MV-4-11 (cell line): ENCODE measurements around the gene IRF2.
A peak's percentile ranks its signal among the peaks of the same experiment; 100 is the strongest.

Experiments
- DNase-seq: peaks from one replicate; lab custom pipeline; 2025; lab: John Stamatoyannopoulos, UW

IRF2 gene

DNA sequence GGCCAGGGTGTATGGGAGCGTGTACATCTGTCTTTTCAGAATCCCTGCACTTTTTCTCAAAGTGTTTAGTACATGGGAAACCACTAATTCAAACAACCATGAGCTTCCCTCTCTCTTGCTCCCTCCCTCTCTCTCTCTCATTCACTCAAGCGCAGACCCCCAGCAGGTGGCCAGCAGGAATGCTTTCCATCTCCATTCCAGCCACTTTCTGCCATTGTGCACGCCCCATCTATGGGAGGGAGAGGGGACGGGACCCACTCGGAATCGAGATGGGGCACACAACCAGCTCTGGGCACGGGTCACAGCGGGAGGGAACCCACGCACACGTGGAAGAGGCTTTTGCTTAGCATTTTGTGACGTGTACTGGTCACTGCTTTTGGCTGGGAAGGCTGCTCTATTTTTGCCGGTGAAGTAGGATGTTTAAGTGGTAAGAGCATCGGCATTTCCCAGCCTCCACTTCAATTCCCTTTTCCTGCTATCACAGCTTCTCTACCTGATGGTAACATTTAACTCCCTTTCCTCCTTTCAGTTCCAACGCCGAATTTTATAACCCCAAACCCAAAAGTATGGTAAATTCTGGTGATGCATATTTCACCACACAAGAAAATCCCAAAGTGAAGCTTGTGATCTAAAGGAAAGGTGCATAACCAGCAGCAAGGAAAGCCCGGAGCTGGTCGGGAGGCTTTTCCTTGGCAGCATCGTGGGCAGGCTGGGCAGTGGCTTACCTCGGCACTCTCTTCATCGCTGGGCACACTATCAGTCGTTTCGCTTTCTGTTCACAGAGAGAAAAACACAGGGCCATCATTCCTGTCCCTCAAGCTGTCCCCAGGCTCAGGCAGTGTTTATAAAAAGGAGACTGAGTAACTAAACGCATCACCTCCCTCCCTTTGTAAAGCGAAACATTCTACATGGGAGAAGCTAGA lies 84.1 kb downstream of the IRF2 start:
- DNase-seq = no peak

DNA sequence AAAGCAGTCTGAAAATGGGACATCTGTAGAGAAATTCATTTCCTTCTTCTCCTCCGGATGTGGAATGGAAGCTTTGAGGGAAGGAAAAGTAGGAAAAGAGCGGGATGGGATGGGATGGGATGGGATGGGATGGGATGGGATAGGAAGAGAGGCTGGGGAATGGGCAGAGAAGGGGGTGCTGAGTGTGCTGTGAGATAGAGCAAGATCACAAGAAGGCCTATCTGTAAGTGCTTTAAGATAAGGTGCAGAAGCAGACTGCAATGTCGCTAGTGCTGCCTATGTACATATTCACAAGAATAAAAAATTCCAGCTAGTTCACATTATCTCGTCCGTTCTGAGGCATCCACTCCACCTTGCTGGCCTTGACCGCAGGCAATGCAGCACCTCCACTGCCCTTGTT lies 86.2 kb downstream of the IRF2 start:
- no peak for DNase-seq

DNA sequence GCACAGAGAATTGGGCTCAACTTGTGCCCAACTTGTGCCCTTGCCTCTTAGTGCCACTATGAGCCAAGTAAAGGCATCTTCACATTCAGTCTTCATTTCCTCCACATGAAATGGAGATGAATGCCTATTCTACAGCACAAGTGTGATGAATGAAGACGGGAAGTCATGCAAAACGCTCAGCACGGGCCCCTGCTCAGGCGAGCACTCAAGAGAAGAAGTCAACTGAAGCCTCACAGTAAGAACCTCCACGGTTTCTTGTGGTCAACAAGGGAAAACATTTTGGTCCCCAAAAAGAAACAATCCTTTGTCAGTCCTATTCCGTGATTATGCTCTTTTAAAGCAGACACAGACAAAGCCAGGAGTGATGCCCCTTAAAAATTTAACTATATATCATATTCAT lies 87.0 kb downstream of the IRF2 start:
- DNase-seq = no peak

- peak; percentile 10 for DNase-seq
Observed at GRCh38 chr4:184386271-184386781, 88.0 kb downstream of the IRF2 start.

GRCh38 chr4:184385705-184386141 lies 88.6 kb downstream of the IRF2 start:
- no peak for DNase-seq

DNA sequence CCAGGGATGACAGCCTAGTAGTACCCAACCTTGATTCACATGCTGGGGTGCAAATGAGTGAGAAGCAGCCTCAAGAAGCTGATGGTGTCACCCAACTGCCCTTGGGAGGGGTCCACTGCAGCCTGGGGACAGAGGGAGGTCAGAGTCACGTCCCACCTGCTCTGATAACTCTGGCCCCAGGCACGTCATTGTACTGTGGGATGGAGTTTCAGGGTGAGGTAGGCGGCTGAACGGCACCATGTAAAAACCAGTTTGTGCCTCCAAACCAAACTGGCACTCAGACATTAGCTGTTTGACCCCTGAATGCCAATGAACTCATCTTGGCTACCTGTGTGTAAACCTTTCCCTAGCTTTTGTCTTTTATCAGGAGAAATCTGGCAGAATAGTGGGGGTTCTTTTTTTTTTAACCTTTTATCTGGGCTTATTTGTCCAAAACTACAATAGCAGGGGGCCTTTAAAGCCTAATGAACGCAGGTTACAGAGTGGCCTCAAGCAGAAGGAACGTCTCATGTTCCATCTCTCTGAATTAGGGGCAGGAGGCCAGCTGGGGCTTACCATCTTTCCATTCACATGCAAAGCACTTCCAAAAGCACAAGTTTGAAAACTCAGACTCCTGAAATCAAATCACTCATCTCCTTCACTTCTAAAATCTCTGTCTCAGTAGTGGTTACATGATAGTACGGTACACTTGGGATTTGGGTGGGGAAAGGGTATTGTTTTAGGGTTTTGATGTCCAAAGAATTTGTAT lies 89.4 kb downstream of the IRF2 start:
- DNase-seq = no peak

DNA sequence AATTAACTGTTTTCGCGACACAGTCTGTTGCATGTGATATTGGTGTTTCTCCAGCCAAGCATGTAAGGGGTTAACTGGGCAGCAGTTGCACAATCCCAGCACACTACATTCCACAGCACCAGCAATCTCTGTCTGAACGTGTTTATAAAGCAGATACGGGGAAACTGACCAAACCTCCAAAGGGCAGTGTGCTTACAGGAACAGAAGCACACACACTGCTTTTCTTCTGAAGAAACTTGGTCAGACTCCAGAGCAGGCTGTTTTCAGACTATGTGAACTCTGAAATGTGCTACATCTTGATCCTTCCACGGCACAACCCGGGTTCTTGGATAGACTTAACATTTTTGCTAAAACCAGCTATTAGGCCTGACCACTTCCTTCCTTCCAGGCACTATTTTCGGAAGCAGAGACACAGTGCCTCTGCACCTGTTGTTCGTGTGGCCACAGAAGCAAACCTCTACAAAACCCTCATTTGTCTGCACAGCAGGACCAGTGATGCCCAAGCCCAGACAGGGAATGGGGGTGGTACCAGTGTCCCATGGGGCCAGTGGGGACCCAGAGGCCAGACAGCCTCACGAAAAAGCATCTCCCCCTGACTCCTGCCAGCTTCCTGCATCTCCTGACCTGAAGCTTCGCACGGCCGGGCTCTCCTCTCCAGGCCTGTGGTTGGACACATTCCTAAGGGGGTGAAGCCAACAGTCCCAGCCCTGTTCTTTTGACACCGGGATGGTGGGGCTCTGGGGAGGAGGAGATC lies 90.1 kb downstream of the IRF2 start:
- DNase-seq = peak; percentile 90

DNA sequence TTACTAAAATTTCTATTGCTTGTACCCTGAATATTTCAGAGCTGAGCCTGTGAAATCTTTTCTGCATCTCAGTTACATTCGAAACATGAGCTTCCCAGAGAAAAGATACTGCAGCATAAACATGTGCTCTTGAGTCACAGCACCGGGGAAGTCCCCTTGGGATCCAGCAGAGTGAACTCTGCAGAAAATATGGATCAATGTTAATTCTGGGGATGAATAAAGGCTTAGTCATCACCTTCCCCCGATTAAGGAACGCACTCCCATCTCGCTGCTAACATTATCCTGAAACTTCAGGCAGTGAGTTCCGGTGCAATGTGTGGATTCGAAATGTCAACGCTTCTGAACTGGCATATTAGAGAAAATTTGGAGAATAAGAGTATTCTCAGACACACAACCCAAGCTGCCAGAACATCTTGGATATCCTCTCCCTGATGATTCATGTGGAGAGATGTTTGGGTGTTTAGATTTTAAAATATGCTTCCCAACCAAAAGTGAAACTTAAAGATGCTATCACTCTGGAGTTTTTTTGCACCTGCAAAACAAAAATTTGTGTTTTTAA lies 90.8 kb downstream of the IRF2 start:
- no peak for DNase-seq

DNA sequence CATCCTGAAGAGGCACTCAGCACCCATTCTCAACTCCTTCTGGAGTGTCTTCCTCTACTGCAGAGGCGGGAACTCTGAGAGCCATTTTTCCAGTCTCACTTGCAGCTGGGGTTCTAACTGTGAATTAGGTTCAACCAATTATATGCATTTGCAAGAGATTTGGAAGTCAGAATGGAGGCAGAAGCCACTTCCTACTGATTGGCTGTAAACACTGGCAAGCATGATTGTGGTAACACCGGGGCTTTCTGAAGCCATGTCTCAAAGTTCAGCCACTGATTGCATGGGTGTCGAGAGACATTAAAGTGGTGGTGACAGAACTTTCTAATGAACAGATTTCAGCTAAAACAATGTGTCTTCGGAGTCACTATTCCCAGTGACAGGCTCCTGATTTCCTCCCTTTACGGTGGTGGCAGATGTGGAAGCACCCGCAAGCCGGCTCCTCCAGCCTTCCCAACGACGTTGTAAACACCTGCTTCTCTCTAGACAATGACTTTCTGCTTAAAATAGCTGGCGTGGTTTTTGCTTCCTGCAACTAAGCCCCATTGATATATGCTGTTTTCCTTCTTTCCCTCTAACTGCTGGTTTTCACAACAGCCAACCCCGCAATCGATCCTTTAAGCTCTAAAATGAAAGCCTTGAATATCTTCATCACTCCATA lies 92.0 kb downstream of the IRF2 start:
- peak; percentile 56 for DNase-seq

- no peak for DNase-seq
Observed at GRCh38 chr4:184380707-184381106, 93.6 kb downstream of the IRF2 start.

GRCh38 chr4:184380214-184380613 lies 94.1 kb downstream of the IRF2 start:
- DNase-seq = peak; percentile 30

DNA sequence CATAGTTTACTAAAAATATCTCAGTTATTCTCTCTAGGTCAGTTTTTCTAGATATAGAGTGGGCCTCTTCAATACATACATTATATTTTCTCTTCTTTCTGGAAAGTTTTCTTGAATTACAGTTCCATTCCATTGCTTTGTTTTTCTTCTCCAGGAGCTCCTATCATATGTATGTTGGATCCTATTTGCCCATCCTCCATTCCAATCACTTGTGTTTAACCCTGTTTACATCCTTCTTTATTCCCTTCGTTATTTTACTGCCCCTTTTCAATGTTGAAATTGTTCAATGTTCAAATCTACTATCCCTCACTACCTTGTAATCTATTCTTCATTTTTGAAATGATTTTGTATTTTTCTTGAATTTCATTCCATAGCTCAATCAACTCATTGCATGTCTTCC lies 97.4 kb downstream of the IRF2 start:
- no peak for DNase-seq

DNA sequence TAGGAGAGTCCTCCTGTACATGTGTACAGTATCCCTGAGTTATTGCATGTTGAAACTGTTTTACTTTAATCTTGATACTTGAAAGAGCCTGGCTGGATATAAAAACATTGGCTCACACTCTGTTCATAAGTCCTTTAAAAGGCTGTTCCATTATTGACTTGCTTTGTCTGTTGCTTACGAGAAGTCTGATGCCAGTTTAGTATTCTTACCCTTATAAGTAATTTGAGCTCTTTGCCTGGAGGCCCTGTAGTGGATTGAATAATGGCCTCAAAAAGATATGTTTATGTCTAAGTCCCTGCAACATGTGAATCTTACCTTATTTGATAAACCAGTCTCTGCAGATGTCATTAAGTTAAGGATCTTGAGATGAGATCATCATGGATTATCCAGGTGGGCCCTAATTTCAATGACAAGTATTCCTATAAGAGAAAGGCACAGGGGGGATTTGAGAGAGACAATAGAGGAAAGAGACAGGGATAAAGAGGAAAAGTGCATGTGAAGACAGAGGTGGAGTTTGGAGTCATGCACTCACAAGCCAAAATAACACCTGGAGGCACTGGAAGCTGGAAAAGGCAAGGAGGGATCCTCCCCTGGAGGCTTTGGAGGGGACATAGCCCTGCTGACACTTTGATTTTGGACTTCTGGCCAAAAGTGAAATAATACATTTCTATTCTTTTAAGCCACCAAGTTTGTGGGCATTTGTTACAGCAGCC lies 98.1 kb downstream of the IRF2 start:
- DNase-seq = no peak

GRCh38 chr4:184375623-184376022 lies 98.7 kb downstream of the IRF2 start:
- DNase-seq = peak; percentile 67

DNA sequence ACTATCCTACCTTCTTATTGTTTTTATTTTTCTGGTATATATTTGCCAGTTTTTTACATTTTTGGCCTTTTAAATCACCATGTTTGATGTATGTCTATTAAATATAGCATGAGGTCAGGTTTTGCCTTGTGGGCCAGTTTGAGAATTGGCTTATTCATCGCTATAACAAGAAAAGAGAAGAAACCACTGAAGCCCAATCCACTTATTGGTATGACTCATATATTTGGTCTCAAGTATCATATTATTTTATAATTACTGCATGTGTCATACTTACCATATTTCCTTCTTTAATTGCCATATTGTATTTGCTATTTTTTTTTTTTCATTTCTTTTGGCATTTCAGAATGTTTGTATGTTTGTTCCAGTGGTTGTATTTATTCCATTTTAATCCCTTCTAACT lies 99.3 kb downstream of the IRF2 start:
- peak; percentile 25 for DNase-seq

- no peak for DNase-seq
Observed at GRCh38 chr4:184373886-184374405, 100.4 kb downstream of the IRF2 start.

GRCh38 chr4:184371390-184371787 lies 103.0 kb downstream of the IRF2 start:
- no peak for DNase-seq

GRCh38 chr4:184370711-184371389 lies 103.5 kb downstream of the IRF2 start:
- peak; percentile 29 for DNase-seq

GRCh38 chr4:184369871-184370270 lies 104.5 kb downstream of the IRF2 start:
- DNase-seq = peak; percentile 32

GRCh38 chr4:184368731-184369130 lies 105.6 kb downstream of the IRF2 start:
- no peak for DNase-seq
